ENCODE measurements around the gene RNF166. TPM values are rescaled to one million over a fixed set of nuclear protein-coding genes. Genes with fewer than 3 reads are reported as not detected.

RNF166 gene
- total RNA-seq, 1 experiment from 2014 or later = 33.3 TPM

DNA sequence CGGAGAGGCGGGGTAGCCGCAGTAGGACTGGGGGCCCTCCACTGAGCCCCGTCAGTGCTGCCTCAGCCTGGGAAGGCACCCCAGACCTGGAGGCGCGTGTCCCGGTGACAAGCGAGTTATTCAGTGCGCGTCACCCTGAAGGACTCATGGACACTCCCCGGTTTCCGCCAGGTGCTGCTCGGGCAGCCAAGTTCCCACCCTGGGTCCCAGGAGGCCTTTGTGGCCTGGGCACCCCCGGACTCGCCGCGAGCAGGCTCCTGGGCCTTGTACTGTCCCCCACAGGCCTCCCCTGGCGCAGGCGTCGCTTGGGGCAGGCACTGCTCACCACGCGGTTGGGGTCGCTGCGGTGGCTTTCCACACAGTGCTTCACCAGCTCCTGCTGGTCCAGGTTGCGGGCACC, 7.6 kb downstream of the RNF166 start:
- H3K36me3 Mint-ChIP-seq (ENCODE audit: insufficient read depth, unreplicated experiment) = peaks cover 22% of the 10 kb centered on the region
- no TSS peak for BruUV-seq (replicated peaks)
- H3K27me3 Mint-ChIP-seq (ENCODE audit: unreplicated experiment) = no peaks in the 10 kb centered on the region
- no peak overlapping the region for H3K27ac Mint-ChIP-seq (ENCODE audit: unreplicated experiment)
- H3K4me3 Mint-ChIP-seq (ENCODE audit: low read depth, unreplicated experiment) = no peak overlapping the region
- CTCF ChIA-PET = no interaction called here
- no peak for DNase-seq
- intact Hi-C loops (cut with micrococcal nuclease; ENCODE audit: unreplicated experiment) = no loop called here
- H3K9me3 Mint-ChIP-seq (ENCODE audit: low read depth, unreplicated experiment) = no peaks in the 10 kb centered on the region
- H3K4me1 Mint-ChIP-seq (ENCODE audit: low read depth, unreplicated experiment) = no peaks in the 10 kb centered on the region
- TF ChIP-seq, protein P1, sequence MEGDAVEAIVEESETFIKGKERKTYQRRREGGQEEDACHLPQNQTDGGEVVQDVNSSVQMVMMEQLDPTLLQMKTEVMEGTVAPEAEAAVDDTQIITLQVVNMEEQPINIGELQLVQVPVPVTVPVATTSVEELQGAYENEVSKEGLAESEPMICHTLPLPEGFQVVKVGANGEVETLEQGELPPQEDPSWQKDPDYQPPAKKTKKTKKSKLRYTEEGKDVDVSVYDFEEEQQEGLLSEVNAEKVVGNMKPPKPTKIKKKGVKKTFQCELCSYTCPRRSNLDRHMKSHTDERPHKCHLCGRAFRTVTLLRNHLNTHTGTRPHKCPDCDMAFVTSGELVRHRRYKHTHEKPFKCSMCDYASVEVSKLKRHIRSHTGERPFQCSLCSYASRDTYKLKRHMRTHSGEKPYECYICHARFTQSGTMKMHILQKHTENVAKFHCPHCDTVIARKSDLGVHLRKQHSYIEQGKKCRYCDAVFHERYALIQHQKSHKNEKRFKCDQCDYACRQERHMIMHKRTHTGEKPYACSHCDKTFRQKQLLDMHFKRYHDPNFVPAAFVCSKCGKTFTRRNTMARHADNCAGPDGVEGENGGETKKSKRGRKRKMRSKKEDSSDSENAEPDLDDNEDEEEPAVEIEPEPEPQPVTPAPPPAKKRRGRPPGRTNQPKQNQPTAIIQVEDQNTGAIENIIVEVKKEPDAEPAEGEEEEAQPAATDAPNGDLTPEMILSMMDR (IDR thresholded peaks at IDR 0.05; ENCODE audit: unreplicated experiment) = no peak

DNA sequence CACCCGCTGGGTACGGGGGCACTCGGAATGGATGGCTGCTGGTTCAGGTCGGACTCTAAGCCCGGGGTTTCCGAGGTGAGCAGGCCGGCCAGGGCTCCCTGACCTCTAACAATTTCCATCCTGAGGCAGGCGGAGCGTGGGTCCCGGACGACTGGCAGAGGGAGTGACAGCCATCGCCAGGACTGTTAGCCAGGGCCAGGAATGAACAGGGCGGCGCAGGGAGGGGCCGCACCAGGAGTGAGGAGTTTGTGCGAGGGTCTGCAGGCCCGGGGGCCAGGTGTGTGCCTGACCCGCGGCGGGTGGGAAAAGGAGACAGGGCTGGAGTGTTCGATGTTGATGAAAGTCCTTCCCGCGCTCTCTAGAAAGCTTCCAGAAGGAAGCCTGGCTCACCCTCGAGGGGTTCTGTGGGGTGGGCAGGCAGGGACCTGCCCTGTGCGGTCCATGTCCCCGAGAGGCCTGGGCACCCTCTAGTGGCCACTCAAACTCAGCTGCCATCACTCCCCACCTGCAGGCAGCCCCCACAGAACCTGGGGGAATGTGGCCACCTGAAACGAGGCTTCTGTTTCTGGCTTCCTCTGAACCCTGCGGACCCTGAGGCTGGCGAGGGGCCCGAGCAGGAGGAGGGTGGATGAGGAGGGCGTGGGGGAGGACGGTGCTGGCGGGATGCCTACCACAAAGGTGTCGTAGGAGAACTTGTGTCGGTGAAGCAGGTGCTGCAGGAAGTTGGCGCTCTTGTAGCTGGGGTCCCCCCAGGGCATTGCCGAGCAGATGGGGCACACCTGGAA, 8.2 kb downstream of the RNF166 start:
- H3K27me3 Mint-ChIP-seq (ENCODE audit: unreplicated experiment) = no peaks in the 10 kb centered on the region
- H3K4me1 Mint-ChIP-seq (ENCODE audit: low read depth, unreplicated experiment) = no peaks in the 10 kb centered on the region
- no peaks in the 10 kb centered on the region for H3K9me3 Mint-ChIP-seq (ENCODE audit: low read depth, unreplicated experiment)
- no peak overlapping the region for H3K4me3 Mint-ChIP-seq (ENCODE audit: low read depth, unreplicated experiment)
- TF ChIP-seq, protein P1 (IDR thresholded peaks at IDR 0.05; ENCODE audit: unreplicated experiment) = peak; percentile 54
- BruUV-seq (replicated peaks) = no TSS peak
- CTCF ChIA-PET = no interaction called here
- H3K36me3 Mint-ChIP-seq (ENCODE audit: insufficient read depth, unreplicated experiment) = peaks cover 18% of the 10 kb centered on the region
- intact Hi-C loops (cut with micrococcal nuclease; ENCODE audit: unreplicated experiment) = no loop called here
- DNase-seq = peak; percentile 35
- no peak overlapping the region for H3K27ac Mint-ChIP-seq (ENCODE audit: unreplicated experiment)

DNA sequence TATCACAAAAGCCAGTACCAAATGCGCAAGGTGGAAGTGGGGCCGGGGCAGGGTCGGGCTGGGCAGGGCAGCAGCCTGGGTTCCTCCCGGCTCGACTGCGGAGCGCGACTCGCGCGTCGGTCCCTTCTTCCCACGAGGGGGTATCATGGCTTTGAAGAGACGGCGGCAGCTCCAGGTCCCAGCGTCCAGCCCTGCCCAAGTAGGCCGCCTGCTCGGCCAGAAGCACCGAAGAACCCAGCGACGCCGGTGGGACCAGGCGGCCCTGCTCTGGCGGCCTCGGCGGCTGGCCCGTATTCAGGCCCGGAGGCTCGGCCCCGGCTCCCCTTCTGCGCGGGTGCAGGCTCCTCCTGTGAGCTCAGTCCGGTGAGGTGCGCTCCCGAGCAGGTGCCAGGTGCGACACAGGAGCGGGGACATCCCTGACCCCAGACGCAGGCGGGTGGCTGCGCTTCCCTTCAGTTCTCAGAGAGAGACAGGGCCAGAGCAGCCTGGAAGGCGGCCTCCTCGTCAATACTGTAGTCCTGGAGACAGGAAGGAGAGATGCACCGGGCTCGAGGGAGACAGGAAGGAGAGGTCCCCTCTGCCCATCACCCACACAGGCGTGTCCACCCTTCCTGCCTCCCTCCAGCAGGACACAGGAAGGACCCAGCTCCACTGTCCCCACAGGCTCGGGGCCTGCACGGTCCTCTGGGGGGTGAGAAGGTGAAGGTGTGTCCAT, 8.9 kb downstream of the RNF166 start:
- H3K36me3 Mint-ChIP-seq (ENCODE audit: insufficient read depth, unreplicated experiment) = peaks cover 17% of the 10 kb centered on the region
- TF ChIP-seq, protein P1 (IDR thresholded peaks at IDR 0.05; ENCODE audit: unreplicated experiment) = no peak
- intact Hi-C loops (cut with micrococcal nuclease; ENCODE audit: unreplicated experiment) = no loop called here
- no peak for DNase-seq
- H3K27ac Mint-ChIP-seq (ENCODE audit: unreplicated experiment) = no peak overlapping the region
- CTCF ChIA-PET = no interaction called here
- no TSS peak for BruUV-seq (replicated peaks)
- no peaks in the 10 kb centered on the region for H3K4me1 Mint-ChIP-seq (ENCODE audit: low read depth, unreplicated experiment)
- H3K9me3 Mint-ChIP-seq (ENCODE audit: low read depth, unreplicated experiment) = no peaks in the 10 kb centered on the region
- no peaks in the 10 kb centered on the region for H3K27me3 Mint-ChIP-seq (ENCODE audit: unreplicated experiment)
- no peak overlapping the region for H3K4me3 Mint-ChIP-seq (ENCODE audit: low read depth, unreplicated experiment)

DNA sequence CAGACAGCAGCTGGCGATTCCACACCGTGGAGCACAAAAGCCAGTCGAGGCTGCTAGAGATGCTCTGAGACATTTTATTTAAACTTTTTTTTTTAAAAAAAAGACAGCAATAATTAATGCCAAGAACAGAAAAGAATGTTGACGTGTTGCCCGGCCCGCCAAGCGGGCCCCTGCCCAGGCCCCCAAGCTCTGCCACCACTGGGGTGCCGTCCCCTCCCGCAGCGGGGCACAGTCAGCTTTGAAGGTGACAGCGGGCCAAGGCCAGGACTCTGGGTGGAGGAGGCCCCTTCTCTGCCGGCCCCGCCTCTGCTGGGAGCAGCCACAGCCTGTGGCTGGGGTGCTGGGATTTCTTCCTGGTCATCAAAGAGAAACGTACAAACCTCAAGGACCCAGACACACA, 9.8 kb downstream of the RNF166 start:
- peaks cover 15% of the 10 kb centered on the region for H3K36me3 Mint-ChIP-seq (ENCODE audit: insufficient read depth, unreplicated experiment)
- H3K4me1 Mint-ChIP-seq (ENCODE audit: low read depth, unreplicated experiment) = no peaks in the 10 kb centered on the region
- peaks cover 3% of the 10 kb centered on the region for H3K27me3 Mint-ChIP-seq (ENCODE audit: unreplicated experiment)
- DNase-seq = no peak
- intact Hi-C loops (cut with micrococcal nuclease; ENCODE audit: unreplicated experiment) = no loop called here
- no TSS peak for BruUV-seq (replicated peaks)
- TF ChIP-seq, protein P1 (IDR thresholded peaks at IDR 0.05; ENCODE audit: unreplicated experiment) = no peak
- H3K4me3 Mint-ChIP-seq (ENCODE audit: low read depth, unreplicated experiment) = no peak overlapping the region
- H3K27ac Mint-ChIP-seq (ENCODE audit: unreplicated experiment) = no peak overlapping the region
- CTCF ChIA-PET = no interaction called here
- H3K9me3 Mint-ChIP-seq (ENCODE audit: low read depth, unreplicated experiment) = no peaks in the 10 kb centered on the region
